ENCODE measurements around the gene YWHAH. TPM values are rescaled to one million over a fixed set of nuclear protein-coding genes. Genes with fewer than 3 reads are reported as not detected.

Gene YWHAH
- total and polyA plus RNA-seq, 8 donors, result 100 to 183 (median 113) TPM

GRCh38 chr22:31921106-31921505 is 23.2 kb upstream of the YWHAH start:
- intact Hi-C loops (cut with DNase I), result no loop called here
- H3K4me1 ChIP-seq, result peaks cover 0 to 69% of the 10 kb centered on the region in 2 donors
- no peak overlapping the region for H3K27ac ChIP-seq
- H3K9me3 ChIP-seq, result no peaks in the 10 kb centered on the region
- ATAC-seq (no peak), DNase-seq (no peak)
- H3K4me3 ChIP-seq, result no peak overlapping the region
- H3K27me3 ChIP-seq, result no peaks in the 10 kb centered on the region
- H3K36me3 ChIP-seq, result no peaks in the 10 kb centered on the region
- TF ChIP-seq CTCF (IDR thresholded peaks at IDR 0.05), result no peak

GRCh38 chr22:31922534-31922933 is 21.8 kb upstream of the YWHAH start:
- TF ChIP-seq CTCF (IDR thresholded peaks at IDR 0.05), result no peak
- ATAC-seq, result no peak

GRCh38 chr22:31923136-31923535 is 21.2 kb upstream of the YWHAH start:
- H3K4me1 ChIP-seq, result peaks cover 0 to 51% of the 10 kb centered on the region in 2 donors
- no peaks in the 10 kb centered on the region for H3K9me3 ChIP-seq
- no peak overlapping the region for H3K4me3 ChIP-seq
- peak in 1 of 4 donors; percentile 78 for DNase-seq
- H3K36me3 ChIP-seq, result no peaks in the 10 kb centered on the region
- H3K27me3 ChIP-seq, result no peaks in the 10 kb centered on the region
- peak overlapping the region in 1 of 2 donors; percentile 83 for H3K27ac ChIP-seq
- intact Hi-C loops (cut with DNase I), result no loop called here
- ATAC-seq, result peak; percentile 70
- TF ChIP-seq CTCF (IDR thresholded peaks at IDR 0.05), result no peak

More at GRCh38 chr22:31922534-31922933, 21.8 kb upstream of the YWHAH start:
- H3K4me3 ChIP-seq, result no peak overlapping the region
- no peaks in the 10 kb centered on the region for H3K9me3 ChIP-seq
- no peak for DNase-seq
- H3K27ac ChIP-seq, result peak overlapping the region in 1 of 2 donors; percentile 83
- intact Hi-C loops (cut with DNase I), result no loop called here
- H3K36me3 ChIP-seq, result no peaks in the 10 kb centered on the region
- no peaks in the 10 kb centered on the region for H3K27me3 ChIP-seq
- H3K4me1 ChIP-seq, result peaks cover 0 to 55% of the 10 kb centered on the region in 2 donors

GRCh38 chr22:31923747-31924146 is 20.6 kb upstream of the YWHAH start:
- DNase-seq (no peak), ATAC-seq (no peak)
- H3K27me3 ChIP-seq, result no peaks in the 10 kb centered on the region
- H3K4me1 ChIP-seq, result peaks cover 0 to 44% of the 10 kb centered on the region in 2 donors
- peak overlapping the region in 1 of 2 donors; percentile 83 for H3K27ac ChIP-seq
- H3K36me3 ChIP-seq, result no peaks in the 10 kb centered on the region
- H3K9me3 ChIP-seq, result no peaks in the 10 kb centered on the region
- H3K4me3 ChIP-seq, result no peak overlapping the region
- TF ChIP-seq CTCF (IDR thresholded peaks at IDR 0.05), result no peak
- intact Hi-C loops (cut with DNase I), result no loop called here

GRCh38 chr22:31925056-31925455 is 19.3 kb upstream of the YWHAH start:
- H3K4me3 ChIP-seq, result no peak overlapping the region
- intact Hi-C loops (cut with DNase I), result no loop called here
- no peak for TF ChIP-seq CTCF (IDR thresholded peaks at IDR 0.05)
- ATAC-seq (no peak), DNase-seq (no peak)
- no peaks in the 10 kb centered on the region for H3K27me3 ChIP-seq
- H3K36me3 ChIP-seq, result no peaks in the 10 kb centered on the region
- H3K27ac ChIP-seq, result no peak overlapping the region
- peaks cover 0 to 36% of the 10 kb centered on the region in 2 donors for H3K4me1 ChIP-seq
- H3K9me3 ChIP-seq, result no peaks in the 10 kb centered on the region

Data from left lung (tissue), 10 donors.